ENCODE data around the gene P3R3URF.
A peak's percentile ranks its signal among the peaks of the same experiment; 100 is the strongest.

The P3R3URF gene

DNA sequence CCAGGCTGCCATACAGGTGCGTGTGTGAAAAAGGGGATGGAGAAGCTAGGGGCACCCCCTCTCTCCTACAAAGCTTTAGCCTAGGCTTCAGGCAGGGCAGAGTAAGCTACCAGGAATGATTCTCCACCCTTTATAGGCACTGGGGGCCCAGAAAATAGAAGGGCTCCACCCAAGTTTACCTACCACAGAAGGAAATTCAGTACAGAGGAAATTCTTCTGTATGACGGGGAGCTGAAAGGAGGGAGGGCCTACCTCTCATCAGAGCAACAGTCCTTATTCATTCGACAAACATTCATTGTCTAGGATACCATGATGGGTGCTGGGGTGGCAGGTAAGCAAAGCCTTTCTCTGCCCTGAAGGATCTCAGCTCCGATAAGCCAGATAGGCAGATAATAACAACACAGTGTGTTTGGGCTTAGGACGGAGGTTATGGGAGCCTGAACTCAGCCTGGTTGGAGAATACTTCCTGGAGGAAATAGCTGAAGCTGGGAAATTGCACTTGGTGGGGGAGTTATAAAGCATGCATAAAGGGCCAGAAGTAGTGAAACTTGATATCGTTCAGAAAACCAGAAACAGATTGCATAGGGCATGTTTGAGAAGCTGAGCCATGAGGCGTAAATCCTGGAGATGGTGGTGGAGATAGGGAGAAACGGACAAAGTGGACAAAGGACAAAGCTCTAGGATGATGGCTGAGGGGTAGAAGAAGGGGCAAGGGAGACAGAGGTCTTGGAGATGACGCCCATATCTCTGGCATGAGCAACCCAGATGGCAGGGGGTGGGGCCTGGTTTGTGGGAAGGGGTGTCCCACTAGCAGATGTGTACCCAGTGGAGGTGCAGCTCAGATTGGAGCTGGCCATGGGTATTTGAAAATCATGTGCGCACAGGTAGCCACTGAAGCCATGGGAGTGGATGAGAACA is 5.3 kb upstream of the P3R3URF start:
- no peak overlapping the region for H3K4me3 ChIP-seq
- no peaks in the 10 kb centered on the region; a peak in 2 of 22 replicates for H4K20me1 ChIP-seq
- H3K27ac ChIP-seq = no peak overlapping the region
- H3K4me2 ChIP-seq = peak overlapping the region in 8 of 11 experiments; percentile 5 to 51 (median 30); a peak in 13 of 22 replicates
- H3K27me3 ChIP-seq = no peaks in the 10 kb centered on the region
- H3K36me3 ChIP-seq = no peaks in the 10 kb centered on the region
- no peak for TF ChIP-seq Cebpa-rat (IDR thresholded peaks at IDR 0.05)
- no peaks in the 10 kb centered on the region for H3K9me3 ChIP-seq (replicated peaks in 1 of 11)
- peak overlapping the region in 1 of 11 experiments; percentile 18; a peak in 1 of 22 replicates for H3K9ac ChIP-seq
- H3K4me1 ChIP-seq = peaks cover 15 to 40% (median 20%) of the 10 kb centered on the region in 10 experiments

DNA sequence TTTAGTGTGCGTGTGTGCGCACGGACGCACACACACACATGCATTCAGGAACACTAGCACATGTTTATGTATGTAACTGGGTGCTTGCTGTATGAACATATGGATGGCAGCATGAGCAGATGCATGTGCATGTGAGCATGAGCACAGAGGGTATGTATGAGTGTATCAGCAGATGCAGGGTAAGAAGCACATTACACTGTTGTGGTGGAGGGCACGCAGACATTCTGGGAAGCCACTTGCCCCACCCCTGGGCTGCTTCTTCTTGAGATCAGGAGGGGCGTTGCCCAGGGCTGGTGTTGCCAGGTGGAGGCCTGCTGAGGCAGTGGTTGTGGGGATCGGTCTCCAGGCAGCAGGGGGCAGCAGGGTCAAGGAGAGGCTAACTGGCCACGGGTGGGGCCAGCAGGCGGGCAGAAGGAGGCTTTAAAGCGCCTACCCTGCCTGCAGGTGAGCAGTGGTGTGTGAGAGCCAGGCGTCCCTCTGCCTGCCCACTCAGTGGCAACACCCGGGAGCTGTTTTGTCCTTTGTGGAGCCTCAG is 3.9 kb upstream of the P3R3URF start:
- Histone ChIP-seq H3K9me3 (replicated peaks in 1 of 11) (no peaks in the 10 kb centered on the region), H3K9ac (no peak overlapping the region), H3K27me3 (no peaks in the 10 kb centered on the region), H4K20me1 (no peaks in the 10 kb centered on the region; a peak in 2 of 22 replicates), H3K4me1 (peaks cover 22 to 54% (median 29%) of the 10 kb centered on the region in 10 experiments), H3K4me2 (no peak overlapping the region; a peak in 1 of 22 replicates), H3K27ac (no peak overlapping the region), H3K36me3 (no peaks in the 10 kb centered on the region), H3K4me3 (no peak overlapping the region)
- no peak for TF ChIP-seq Cebpa-rat (IDR thresholded peaks at IDR 0.05)

DNA sequence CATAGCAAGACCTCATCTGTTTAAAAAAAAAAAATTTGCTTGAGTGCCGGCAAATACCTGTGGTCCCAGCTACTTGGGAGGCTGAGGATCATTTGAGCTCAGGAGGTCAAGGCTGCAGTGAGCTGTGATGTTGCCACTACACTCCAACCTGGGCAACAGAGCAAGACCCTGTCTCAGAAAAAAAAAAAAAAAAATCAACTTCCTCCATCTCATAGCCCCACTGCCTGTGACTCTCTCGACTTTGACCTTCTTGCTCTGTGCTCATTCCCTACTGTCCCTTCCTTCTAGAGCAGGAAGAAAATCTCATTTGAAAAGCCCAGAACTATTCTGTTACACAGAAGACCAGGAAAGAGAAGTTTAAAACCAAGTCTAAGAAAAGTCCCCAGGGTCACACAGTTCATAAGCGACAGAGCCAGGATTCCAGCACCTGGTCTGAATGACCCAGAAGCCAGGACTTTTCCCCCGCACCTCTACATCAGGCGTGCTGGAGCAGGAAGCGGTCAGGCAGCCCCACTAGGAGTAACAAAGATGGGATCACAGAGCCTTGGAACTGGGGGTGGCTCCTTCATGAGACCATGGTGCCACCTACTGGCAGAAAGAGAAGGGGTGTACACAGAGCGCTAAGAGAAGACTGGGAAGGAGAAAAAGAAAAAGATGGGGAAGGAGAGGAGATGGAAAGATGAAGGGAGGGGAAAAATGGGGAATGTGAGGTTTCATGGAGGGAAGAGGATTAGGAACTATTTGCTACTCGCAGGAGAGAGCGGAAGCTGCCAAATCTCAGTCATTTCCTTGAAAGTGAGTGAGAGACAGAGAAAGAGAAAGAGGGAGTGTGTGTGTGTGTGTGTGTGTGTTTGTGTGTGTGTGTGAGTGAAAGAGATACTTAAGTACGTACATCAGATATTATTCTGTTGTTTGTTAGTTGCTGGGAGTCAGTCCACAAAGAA is 3.1 kb upstream of the P3R3URF start:
- TF ChIP-seq Cebpa-rat (IDR thresholded peaks at IDR 0.05) = no peak
- Histone ChIP-seq H3K9me3 (replicated peaks in 1 of 11) (no peaks in the 10 kb centered on the region), H3K4me1 (peaks cover 22 to 58% (median 29%) of the 10 kb centered on the region in 10 experiments), H3K27ac (peak overlapping the region in 1 of 11 experiments; percentile 11; a peak in 2 of 22 replicates), H3K4me3 (no peak overlapping the region), H4K20me1 (no peaks in the 10 kb centered on the region; a peak in 2 of 22 replicates), H3K9ac (peak overlapping the region in 3 of 11 experiments; percentile 20 to 39 (median 27); a peak in 3 of 22 replicates), H3K4me2 (peak overlapping the region in 9 of 11 experiments; percentile 5 to 76 (median 47); a peak in 14 of 22 replicates), H3K27me3 (no peaks in the 10 kb centered on the region), H3K36me3 (no peaks in the 10 kb centered on the region)

DNA sequence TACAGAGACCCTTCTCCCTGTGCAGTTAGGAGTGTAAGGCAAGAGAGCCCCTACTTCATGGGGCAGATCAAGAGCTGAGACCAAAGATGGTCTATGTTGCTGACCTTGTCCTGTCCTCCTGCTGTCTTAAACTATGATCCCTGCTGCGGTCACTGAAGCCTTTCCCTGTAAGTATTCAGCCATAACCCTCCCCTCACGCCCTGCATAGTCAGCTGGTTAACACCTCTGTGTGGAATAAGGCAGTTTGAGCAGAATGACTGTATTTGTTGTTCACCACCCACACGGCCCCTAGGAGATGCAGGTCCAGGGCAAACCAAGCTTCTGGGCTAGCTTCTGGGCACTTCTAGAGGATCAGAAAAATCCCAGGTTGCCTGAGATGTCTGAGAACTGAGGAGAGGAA is 1.0 kb downstream of the P3R3URF start:
- Histone ChIP-seq H3K4me2 (peak overlapping the region in 5 of 11 experiments; percentile 8 to 39 (median 21); a peak in 5 of 22 replicates), H3K27me3 (no peaks in the 10 kb centered on the region), H3K36me3 (no peaks in the 10 kb centered on the region), H4K20me1 (no peaks in the 10 kb centered on the region; a peak in 1 of 22 replicates), H3K4me3 (no peak overlapping the region), H3K9ac (no peak overlapping the region), H3K9me3 (replicated peaks in 1 of 11) (no peaks in the 10 kb centered on the region), H3K4me1 (peaks cover 44 to 74% (median 54%) of the 10 kb centered on the region in 10 experiments), H3K27ac (no peak overlapping the region)
- TF ChIP-seq Cebpa-rat (IDR thresholded peaks at IDR 0.05) = no peak

DNA sequence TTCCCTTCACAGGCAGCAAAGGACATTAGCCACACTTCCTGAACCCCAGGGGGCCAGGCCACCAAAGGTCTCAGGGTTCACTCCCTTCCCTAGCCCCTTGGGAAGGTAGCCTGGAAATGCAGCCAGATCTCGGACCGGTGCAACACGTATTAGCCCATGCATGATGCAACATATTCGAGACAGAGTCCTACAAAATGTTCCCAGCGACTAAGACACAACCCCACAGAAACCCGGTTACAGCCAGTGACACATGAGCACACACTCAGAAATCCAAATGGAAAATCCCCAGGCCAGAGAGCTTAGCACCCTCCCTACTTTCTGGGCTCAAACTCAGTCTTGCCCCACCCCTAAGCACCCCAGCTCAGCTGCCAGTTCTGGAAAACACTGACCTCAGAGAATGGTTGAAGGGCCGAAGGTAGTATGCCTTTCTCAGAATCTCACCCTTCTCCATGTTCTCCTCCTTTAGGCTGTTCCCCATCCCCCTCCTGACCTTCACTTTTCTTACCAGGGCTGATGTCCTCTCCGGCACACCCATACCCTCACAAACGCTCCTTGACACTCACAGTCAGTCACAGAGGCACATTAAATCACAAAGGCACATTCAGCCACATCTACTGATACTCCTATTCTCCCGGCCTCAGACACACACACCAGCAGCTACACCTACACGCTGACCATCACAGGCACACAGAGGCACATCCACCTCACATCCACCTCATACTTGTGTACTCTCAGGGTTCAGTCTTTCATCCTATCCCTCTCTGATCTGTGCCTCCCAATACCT is 1.6 kb downstream of the P3R3URF start, which contains the start of gene TSPAN1:
Gene TSPAN1 (plus strand): TSS at position 640 of the 784 bp plus-strand sequence. CDS start 6,021 bp downstream, outside the sequence.
- Histone ChIP-seq H4K20me1 (no peaks in the 10 kb centered on the region), H3K27me3 (no peaks in the 10 kb centered on the region), H3K9ac (no peak within 1 kb of the TSS), H3K4me3 (no peak within 1 kb of the TSS), H3K9me3 (replicated peaks in 1 of 11) (no peaks in the 10 kb centered on the region), H3K4me2 (peak within 1 kb of the TSS in 7 of 11 experiments; percentile 12 to 97 (median 93); a peak in 10 of 22 replicates), H3K36me3 (no peaks in the 10 kb centered on the region), H3K27ac (no peak within 1 kb of the TSS), H3K4me1 (peaks cover 44 to 77% (median 57%) of the 10 kb centered on the region in 10 experiments)
- TF ChIP-seq Cebpa-rat (IDR thresholded peaks at IDR 0.05) = no peak

DNA sequence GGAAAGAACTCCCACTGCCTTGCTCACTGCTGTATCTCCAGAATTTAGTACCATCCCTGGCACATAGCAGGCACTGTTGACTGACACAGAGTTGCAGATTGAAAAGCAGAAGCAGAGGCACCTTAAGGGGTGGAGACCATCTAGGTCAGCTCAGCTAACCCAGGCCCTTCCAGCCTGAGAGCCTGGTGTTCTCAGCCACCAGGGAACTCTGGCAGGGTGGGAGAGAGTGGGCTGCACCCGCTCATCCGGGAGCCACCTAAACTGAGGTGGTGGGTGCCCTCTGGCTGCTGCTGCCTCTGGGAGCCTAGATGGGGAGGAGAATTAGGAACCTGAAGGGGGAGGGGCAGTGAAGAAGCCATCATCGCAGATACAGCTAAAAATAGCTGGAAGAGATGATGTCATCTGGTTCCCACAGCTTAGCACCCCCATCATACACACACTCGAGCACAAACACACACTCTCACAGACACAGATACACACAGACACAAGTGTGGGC is 2.9 kb downstream of the P3R3URF start:
- Histone ChIP-seq H3K4me2 (peak overlapping the region; percentile 50 to 97 (median 90)), H3K27me3 (no peaks in the 10 kb centered on the region), H3K4me3 (no peak overlapping the region), H3K9me3 (replicated peaks in 1 of 11) (no peaks in the 10 kb centered on the region), H4K20me1 (no peaks in the 10 kb centered on the region), H3K36me3 (no peaks in the 10 kb centered on the region), H3K27ac (no peak overlapping the region), H3K9ac (no peak overlapping the region), H3K4me1 (peaks cover 42 to 74% (median 54%) of the 10 kb centered on the region in 10 experiments)
- TF ChIP-seq Cebpa-rat (IDR thresholded peaks at IDR 0.05) = no peak

DNA sequence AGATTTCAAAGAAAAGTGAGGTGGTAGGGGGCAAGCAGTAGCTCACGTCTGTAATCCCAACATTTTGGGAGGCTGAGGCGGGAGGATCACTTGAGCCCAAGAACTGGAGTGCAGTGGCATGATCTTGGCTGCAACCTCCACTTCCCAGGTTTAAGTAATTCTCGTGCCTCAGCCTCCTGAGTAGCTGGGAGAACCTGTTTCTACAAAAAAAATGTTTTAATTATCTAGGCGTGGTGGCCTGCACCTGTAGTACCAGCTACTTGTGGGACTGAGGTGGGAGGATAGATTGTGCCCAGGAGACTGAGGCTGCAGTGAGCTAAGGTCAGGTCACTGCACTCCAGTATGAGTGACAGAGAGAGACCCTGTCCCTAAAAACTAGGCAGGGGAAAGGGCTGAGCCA is 4.0 kb downstream of the P3R3URF start:
- no peak for TF ChIP-seq Cebpa-rat (IDR thresholded peaks at IDR 0.05)
- H3K27me3 ChIP-seq = peaks cover 0 to 6% (median 3%) of the 10 kb centered on the region in 11 experiments; a peak in 13 of 22 replicates
- H3K4me2 ChIP-seq = peak overlapping the region; percentile 64 to 97 (median 90); a peak in 21 of 22 replicates
- H3K9ac ChIP-seq = peak overlapping the region in 1 of 11 experiments; percentile 50; a peak in 1 of 22 replicates
- peak overlapping the region in 1 of 11 experiments; percentile 47; a peak in 1 of 22 replicates for H3K27ac ChIP-seq
- H4K20me1 ChIP-seq = no peaks in the 10 kb centered on the region
- H3K4me3 ChIP-seq = no peak overlapping the region
- no peaks in the 10 kb centered on the region for H3K36me3 ChIP-seq
- no peaks in the 10 kb centered on the region for H3K9me3 ChIP-seq (replicated peaks in 1 of 11)
- H3K4me1 ChIP-seq = peaks cover 44 to 77% (median 53%) of the 10 kb centered on the region in 10 experiments
